ENCODE measurements around the gene HLA-C.

- TF ChIP-seq POLR2A (IDR thresholded peaks at IDR 0.05) (no peak), CTCF (IDR thresholded peaks at IDR 0.05) (no peak)
These were observed 3.1 kb downstream of the HLA-C start for GRCh38 chr6:31268836-31269235.
